ENCODE measurements around the gene TBL1XR1.

DNA sequence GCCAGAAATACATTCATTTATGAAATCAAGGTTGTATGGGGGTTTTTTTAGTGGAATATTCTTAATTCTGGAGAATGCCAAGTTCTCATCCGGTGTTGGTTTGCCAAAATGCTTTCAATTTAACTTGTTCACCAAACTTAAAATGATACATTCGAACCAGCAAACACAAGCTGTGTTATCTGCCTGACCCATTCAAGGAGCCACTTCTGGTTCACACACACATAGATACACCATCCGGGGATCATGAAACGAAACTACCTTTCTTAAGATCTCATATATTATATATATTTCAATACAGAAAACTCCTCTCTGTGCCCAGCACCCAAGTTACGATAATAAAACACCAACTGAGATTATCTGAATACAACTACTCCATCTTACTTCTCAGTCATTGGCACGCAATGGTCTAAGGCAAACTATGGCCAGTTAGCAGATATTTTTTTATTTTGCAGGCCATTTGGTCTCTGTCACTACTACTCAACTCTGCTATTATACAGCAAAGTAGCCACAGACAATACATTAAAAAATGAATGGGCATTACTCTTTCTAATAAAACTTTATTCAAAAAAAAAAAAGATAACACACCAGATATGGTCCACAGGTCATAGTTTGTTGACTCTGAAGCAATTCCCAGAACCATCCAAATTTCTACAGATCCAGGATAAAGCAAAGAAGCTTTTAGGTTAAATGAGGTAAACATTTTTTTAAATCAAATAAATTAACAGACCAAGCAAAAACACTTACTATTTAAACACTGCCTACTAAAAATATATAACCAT, 89.6 kb downstream of the TBL1XR1 start:
- TF ChIP-seq CTCF (IDR thresholded peaks at IDR 0.05) = no peak
- no peak for TF ChIP-seq POLR2A (IDR thresholded peaks at IDR 0.05)
